OCI-LY1 (cell line): ENCODE data around the gene PTPRD.

Source experiments
- H2AFZ ChIP-seq: fragments of 200-600 bp; sonication (generic), shearing (Covaris generic); 2 replicates; pipeline ENCODE4 v1.6.0; 2014; ENCODE audit warnings: antibody characterized with exemption, mild to moderate bottlenecking, low read length
- H3F3A ChIP-seq: fragments of 200-600 bp; sonication (generic), shearing (Covaris generic); 2 replicates; pipeline ENCODE4 v1.6.0; 2014; ENCODE audit warnings: mild to moderate bottlenecking, antibody characterized with exemption, low read length, moderate library complexity; ENCODE audit not compliant: insufficient read depth
- H3K27ac ChIP-seq: fragments of 200-600 bp; sonication (generic); 2 replicates; pipeline ENCODE4 v1.5.1; 2014; ENCODE audit warnings: low read length, mixed run types, mild to moderate bottlenecking, low read depth; ENCODE audit not compliant: poor library complexity, severe bottlenecking
- H3K27me3 ChIP-seq: fragments of 200-600 bp; sonication (generic); 2 replicates; pipeline ENCODE4 v1.6.0; 2014; ENCODE audit warnings: antibody characterized with exemption, mild to moderate bottlenecking, low read length, moderate library complexity; ENCODE audit not compliant: insufficient read depth
- H3K36me3 ChIP-seq: fragments of 200-600 bp; sonication (generic); 2 replicates; pipeline ENCODE4 v1.6.1; 2014; ENCODE audit warnings: mild to moderate bottlenecking, antibody characterized with exemption, low read length, moderate library complexity, mixed read lengths; ENCODE audit not compliant: insufficient read depth
- H3K4me1 ChIP-seq: fragments of 200-600 bp; sonication (generic); 2 replicates; pipeline ENCODE4 v1.5.1; 2014; ENCODE audit warnings: mild to moderate bottlenecking, low read length, moderate library complexity; ENCODE audit not compliant: insufficient read depth, severe bottlenecking
- H3K4me2 ChIP-seq: fragments of 200-600 bp; sonication (generic), shearing (Covaris generic); 2 replicates; pipeline ENCODE4 v1.6.1; 2014; ENCODE audit warnings: low read length
- H3K4me3 ChIP-seq: fragments of 200-600 bp; sonication (generic); 2 replicates; pipeline ENCODE4 v1.5.1; 2014; ENCODE audit warnings: low read length, low read depth, mild to moderate bottlenecking, mixed read lengths; ENCODE audit not compliant: poor library complexity, severe bottlenecking
- H3K79me2 ChIP-seq: fragments of 200-600 bp; shearing (Covaris generic); 2 replicates; pipeline ENCODE4 v1.6.1; 2016; ENCODE audit warnings: mixed run types, low read length, mixed read lengths; ENCODE audit not compliant: insufficient read depth
- H3K9ac ChIP-seq: fragments of 200-600 bp; sonication (generic), shearing (Covaris generic); 2 replicates; pipeline ENCODE4 v1.6.1; 2014; ENCODE audit warnings: mild to moderate bottlenecking, low read length, mixed read lengths
- H3K9me2 ChIP-seq: fragments of 200-600 bp; sonication (generic), shearing (Covaris generic); 2 replicates; pipeline ENCODE4 v1.6.1; 2014; ENCODE audit warnings: low read depth, mild to moderate bottlenecking, low read length, mixed read lengths
- H3K9me3 ChIP-seq: fragments of 200-600 bp; shearing (Covaris generic); 2 replicates; pipeline ENCODE4 v1.6.1; 2014; ENCODE audit warnings: low read length, mixed read lengths
- H4K20me1 ChIP-seq: fragments of 200-600 bp; sonication (generic), shearing (Covaris generic); 2 replicates; pipeline ENCODE4 v1.6.0; 2016; ENCODE audit warnings: mild to moderate bottlenecking, low read length; ENCODE audit not compliant: insufficient read depth
- EZH2 ChIP-seq: fragments of 200-600 bp; sonication (generic), shearing (Covaris generic); IDR thresholded peaks from 2 replicates; pipeline ENCODE4 v1.8.0; 2017; ENCODE audit warnings: borderline replicate concordance, mixed run types, mild to moderate bottlenecking, antibody characterized with exemption, low read length, moderate library complexity, mixed read lengths
- TF ChIP-seq, protein P1 (sequence below): fragments of 200-600 bp; sonication (generic), shearing (Covaris generic); IDR thresholded peaks from 2 replicates; pipeline ENCODE4 v1.5.1; 2017; ENCODE audit warnings: mild to moderate bottlenecking, antibody characterized with exemption, low read length, moderate library complexity, mixed read lengths

Gene PTPRD

GRCh38 chr9:8696516-8696915 is 1916.3 kb downstream of the PTPRD start:
- H3K9me3 ChIP-seq: no peaks in the 10 kb centered on the region
- H3K36me3 ChIP-seq: no peaks in the 10 kb centered on the region
- no peaks in the 10 kb centered on the region for H3K9me2 ChIP-seq
- H2AFZ ChIP-seq: no peak overlapping the region
- H3K27me3 ChIP-seq: no peaks in the 10 kb centered on the region
- no peak overlapping the region for H3K4me3 ChIP-seq
- no peaks in the 10 kb centered on the region for H4K20me1 ChIP-seq
- no peaks in the 10 kb centered on the region for H3K4me1 ChIP-seq
- no peak overlapping the region for H3K27ac ChIP-seq
- TF ChIP-seq, protein P1, sequence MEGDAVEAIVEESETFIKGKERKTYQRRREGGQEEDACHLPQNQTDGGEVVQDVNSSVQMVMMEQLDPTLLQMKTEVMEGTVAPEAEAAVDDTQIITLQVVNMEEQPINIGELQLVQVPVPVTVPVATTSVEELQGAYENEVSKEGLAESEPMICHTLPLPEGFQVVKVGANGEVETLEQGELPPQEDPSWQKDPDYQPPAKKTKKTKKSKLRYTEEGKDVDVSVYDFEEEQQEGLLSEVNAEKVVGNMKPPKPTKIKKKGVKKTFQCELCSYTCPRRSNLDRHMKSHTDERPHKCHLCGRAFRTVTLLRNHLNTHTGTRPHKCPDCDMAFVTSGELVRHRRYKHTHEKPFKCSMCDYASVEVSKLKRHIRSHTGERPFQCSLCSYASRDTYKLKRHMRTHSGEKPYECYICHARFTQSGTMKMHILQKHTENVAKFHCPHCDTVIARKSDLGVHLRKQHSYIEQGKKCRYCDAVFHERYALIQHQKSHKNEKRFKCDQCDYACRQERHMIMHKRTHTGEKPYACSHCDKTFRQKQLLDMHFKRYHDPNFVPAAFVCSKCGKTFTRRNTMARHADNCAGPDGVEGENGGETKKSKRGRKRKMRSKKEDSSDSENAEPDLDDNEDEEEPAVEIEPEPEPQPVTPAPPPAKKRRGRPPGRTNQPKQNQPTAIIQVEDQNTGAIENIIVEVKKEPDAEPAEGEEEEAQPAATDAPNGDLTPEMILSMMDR: no peak
- TF ChIP-seq EZH2: no peak
- H3F3A ChIP-seq: no peaks in the 10 kb centered on the region
- no peaks in the 10 kb centered on the region for H3K79me2 ChIP-seq
- no peak overlapping the region for H3K9ac ChIP-seq
- H3K4me2 ChIP-seq: no peak overlapping the region

GRCh38 chr9:8694983-8695588 is 1917.7 kb downstream of the PTPRD start:
- Histone ChIP-seq H3K4me2 (no peak overlapping the region), H3K9me3 (no peaks in the 10 kb centered on the region), H2AFZ (no peak overlapping the region), H3K27me3 (no peaks in the 10 kb centered on the region), H3K9ac (no peak overlapping the region), H3K36me3 (no peaks in the 10 kb centered on the region), H3K9me2 (no peaks in the 10 kb centered on the region), H4K20me1 (no peaks in the 10 kb centered on the region), H3K4me1 (no peaks in the 10 kb centered on the region), H3K27ac (no peak overlapping the region), H3F3A (no peaks in the 10 kb centered on the region), H3K4me3 (no peak overlapping the region), H3K79me2 (no peaks in the 10 kb centered on the region)
- no peak for TF ChIP-seq EZH2
- TF ChIP-seq, protein P1: no peak

DNA sequence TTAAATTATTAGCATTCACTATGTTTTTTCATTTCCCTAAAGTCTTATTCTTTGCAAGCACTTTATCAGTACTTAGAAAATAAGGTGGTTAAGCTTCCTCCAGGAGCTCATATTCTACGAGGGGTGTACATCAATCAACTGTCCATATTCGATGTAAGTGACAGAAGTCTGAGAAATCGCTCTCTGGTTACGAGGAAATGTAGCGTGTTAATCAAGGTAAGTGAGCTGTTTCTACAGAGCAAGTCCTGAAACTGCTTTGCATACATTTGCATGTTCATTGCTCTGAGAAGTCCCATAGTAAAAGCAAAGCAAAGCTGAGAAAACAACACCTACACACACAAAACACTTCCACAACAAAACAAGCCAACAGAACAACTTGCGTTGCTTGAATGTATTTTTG is 1919.3 kb downstream of the PTPRD start:
- no peaks in the 10 kb centered on the region for H3K9me3 ChIP-seq
- H3K27me3 ChIP-seq: no peaks in the 10 kb centered on the region
- H3K4me2 ChIP-seq: no peak overlapping the region
- H3K4me1 ChIP-seq: no peaks in the 10 kb centered on the region
- H3K27ac ChIP-seq: no peak overlapping the region
- no peak overlapping the region for H3K4me3 ChIP-seq
- H4K20me1 ChIP-seq: no peaks in the 10 kb centered on the region
- no peak overlapping the region for H2AFZ ChIP-seq
- H3K36me3 ChIP-seq: no peaks in the 10 kb centered on the region
- H3F3A ChIP-seq: no peaks in the 10 kb centered on the region
- no peak overlapping the region for H3K9ac ChIP-seq
- TF ChIP-seq, protein P1: no peak
- no peaks in the 10 kb centered on the region for H3K9me2 ChIP-seq
- H3K79me2 ChIP-seq: no peaks in the 10 kb centered on the region
